Mononuclear cell (primary cell): ENCODE data around the gene SNX25. TPM values are rescaled to one million over a fixed set of nuclear protein-coding genes. Genes with fewer than 3 reads are reported as not detected.
"Not testable (repeated sequence)": the region's sequence is repeated elsewhere in the genome, so short reads cannot be mapped to it uniquely, and the experiment has no call there.

Source experiments
- H3K27me3 ChIP-seq: 2 replicates; pipeline ENCODE4 v1.6.0; 2011; ENCODE audit warnings: low read length, control low read depth; ENCODE audit not compliant: insufficient read depth
- H3K4me1 ChIP-seq: 2 replicates; pipeline ENCODE4 v1.5.1; 2011; ENCODE audit warnings: mild to moderate bottlenecking, low read length, control low read depth; ENCODE audit not compliant: insufficient read depth
- H3K4me3 ChIP-seq: 2 replicates; pipeline ENCODE4 v1.5.1; 2011; ENCODE audit warnings: mild to moderate bottlenecking, low read length, moderate library complexity
- H3K9me3 ChIP-seq: 2 replicates; pipeline ENCODE4 v1.5.1; 2011; ENCODE audit warnings: low read depth, mild to moderate bottlenecking, control low read depth, low read length
- total RNA-seq: library from RNA; depleted of rRNA; stranded (reverse); fragments of >200 nt; gene quantifications from one replicate; pipeline ENCODE4 v1.2.3, GENCODE V29; 2012

The SNX25 gene
- total RNA-seq, 1 donor, result 30.1 TPM

DNA sequence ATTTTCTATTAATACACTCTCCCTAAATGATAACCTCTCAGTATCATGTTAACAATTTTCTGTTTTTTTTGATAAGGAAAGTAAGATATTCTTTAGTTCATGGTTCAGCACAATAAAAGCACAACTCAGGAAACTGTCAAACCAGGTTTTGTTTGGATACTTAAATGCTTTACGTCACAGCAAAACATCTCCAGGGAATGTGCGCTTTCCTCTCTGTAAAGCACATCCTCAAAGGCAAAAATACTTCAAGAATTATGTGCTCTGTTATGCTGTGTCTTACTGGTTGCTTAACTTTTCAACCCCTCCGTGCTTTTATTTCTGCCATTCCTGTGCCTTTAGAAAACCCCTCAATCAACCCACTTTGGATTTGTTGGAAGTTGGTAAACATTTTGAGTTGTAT, 27.8 kb downstream of the SNX25 start:
- Histone ChIP-seq H3K4me3 (no peak overlapping the region), H3K4me1 (no peaks in the 10 kb centered on the region), H3K27me3 (no peaks in the 10 kb centered on the region), H3K9me3 (no peaks in the 10 kb centered on the region)

DNA sequence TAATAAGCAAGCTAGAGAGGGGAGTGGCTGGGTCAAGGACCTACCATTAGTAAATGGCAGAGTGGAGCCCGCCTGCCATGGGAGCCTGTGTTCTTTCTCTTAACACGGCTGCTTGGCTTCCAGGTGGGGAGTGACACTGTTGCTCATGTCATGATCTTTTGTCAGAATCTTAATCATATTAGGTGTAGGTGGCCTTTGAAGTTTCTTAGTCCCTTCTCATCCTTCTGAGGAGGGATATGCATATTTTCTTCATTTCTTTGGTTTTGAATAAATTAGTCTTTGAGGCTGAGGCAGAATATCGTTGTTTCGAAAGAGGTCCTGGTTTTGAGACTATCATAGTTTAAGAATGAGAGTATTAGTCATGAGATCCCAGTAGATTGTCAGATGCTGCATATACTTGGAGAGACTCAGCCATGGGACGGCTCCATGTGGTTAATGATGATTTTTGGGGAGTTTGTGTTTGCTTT, 28.9 kb downstream of the SNX25 start:
- Histone ChIP-seq H3K4me1 (no peaks in the 10 kb centered on the region), H3K9me3 (no peaks in the 10 kb centered on the region), H3K27me3 (no peaks in the 10 kb centered on the region), H3K4me3 (no peak overlapping the region)

DNA sequence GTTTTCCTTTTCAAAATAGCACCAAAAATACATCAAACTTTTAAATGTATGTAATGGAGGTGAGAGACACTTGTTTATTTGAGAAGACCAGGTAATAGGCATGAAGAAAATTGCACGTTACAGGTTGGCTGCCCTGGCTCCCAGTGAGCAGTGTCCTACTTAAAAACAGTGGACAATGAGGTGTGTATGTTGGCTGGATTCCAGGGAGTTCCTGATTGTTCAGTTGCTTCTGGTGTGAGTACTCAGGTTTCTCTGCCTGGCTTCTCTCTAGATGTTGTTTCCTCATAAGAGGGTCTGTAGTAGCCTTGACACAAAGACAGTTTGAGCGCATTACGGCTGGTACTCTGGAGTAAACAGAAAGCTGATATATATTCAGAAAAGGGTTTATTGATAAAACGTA, 29.4 kb downstream of the SNX25 start:
- Histone ChIP-seq H3K27me3 (no peaks in the 10 kb centered on the region), H3K9me3 (no peaks in the 10 kb centered on the region), H3K4me3 (no peak overlapping the region), H3K4me1 (no peaks in the 10 kb centered on the region)

DNA sequence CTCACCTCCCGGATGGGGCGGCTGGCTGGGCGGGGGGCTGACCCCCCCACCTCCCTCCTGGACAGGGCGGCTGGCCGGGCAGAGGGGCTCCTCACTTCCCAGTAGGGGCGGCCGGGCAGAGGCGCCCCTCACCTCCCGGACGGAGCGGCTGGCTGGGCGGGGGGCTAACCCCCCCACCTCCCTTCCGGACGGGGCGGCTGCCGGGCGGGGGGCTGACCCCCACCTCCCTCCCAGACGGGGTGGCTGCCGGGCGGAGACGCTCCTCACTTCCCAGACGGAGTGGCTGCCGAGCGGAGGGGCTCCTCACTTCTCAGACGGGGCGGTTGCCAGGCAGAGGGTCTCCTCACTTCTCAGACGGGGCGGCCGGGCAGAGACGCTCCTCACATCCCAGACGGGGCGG, 31.1 kb downstream of the SNX25 start:
- H3K4me3 ChIP-seq, H3K4me1 ChIP-seq, H3K9me3 ChIP-seq, H3K27me3 ChIP-seq: not testable (repeated sequence)

DNA sequence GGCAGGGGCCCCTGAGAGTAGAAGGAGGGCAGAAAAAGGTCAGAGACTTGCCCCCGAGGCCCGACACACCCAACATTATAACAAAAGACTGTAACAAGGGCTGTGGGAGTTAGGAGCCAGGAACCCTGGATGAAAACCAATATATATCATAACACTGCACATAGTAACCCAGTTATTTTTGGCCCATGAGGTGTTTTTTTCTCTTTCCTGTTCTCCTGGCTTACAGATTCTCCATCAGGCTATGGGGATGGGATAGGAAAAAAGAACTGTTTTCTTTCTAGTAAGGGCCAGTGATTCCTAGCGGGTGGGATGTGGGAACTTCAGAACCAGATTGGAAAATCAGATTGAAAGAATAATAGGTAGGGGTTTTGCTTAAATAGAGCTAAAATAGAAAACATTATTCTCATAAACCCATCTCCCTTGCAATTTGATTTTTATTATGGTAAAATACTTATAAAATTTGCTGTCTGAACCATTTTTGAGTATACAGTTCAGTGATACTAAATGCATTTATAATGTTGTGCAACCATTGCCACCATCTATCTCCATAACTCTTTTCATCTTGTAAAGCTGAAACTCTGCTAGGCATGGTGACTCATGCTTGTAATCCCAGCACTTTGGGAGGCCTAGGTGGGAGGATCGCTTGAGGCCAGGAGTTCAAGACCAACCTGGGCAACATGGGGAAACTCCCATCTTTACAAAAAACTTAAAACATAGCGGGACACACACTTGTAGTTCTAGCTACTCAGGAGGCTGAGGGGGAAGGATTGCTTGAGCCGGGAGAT, 33.5 kb downstream of the SNX25 start:
- Histone ChIP-seq H3K4me1 (no peaks in the 10 kb centered on the region), H3K9me3 (no peaks in the 10 kb centered on the region), H3K27me3 (no peaks in the 10 kb centered on the region), H3K4me3 (no peak overlapping the region)

DNA sequence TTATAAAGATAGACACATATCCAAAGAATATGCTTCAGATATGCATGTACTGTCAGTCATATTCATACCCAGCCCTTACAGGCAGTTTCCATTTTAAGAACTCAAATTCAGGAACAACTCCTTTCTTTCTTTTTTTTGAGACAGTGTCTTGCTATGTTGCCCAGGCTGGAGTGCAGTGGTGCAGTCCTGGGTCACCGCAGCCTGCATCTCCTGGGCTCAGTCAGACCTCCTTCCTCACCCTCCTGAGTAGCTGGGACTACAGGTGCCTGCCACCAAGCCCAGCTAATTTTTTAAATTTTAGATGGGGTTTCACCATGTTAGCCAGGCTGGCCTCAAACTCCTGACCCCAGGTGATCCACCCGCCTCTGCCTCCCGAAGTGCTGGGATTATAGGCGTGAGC, 34.5 kb downstream of the SNX25 start:
- Histone ChIP-seq H3K27me3 (no peaks in the 10 kb centered on the region), H3K4me1 (no peaks in the 10 kb centered on the region), H3K4me3 (no peak overlapping the region), H3K9me3 (no peaks in the 10 kb centered on the region)

DNA sequence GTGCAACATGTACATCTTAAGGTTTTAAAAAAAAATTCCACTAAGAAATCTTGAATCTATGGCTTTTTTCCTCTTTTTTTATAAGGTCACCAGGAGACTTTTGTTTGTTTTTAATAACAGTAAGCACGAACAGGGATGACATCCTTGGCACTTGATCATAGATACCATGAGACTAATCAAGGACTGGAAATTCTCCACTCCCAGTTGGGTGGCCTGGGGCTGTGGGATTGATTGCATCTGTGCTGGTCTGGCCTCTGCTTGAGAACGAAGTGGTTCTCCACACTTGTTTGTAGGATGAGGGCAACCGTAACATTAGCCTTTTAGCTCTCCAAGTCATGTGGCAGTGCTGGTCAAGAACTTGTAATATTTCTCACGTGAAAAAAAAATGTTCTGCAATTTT, 35.4 kb downstream of the SNX25 start:
- Histone ChIP-seq H3K4me3 (no peak overlapping the region), H3K4me1 (no peaks in the 10 kb centered on the region), H3K9me3 (no peaks in the 10 kb centered on the region), H3K27me3 (no peaks in the 10 kb centered on the region)

DNA sequence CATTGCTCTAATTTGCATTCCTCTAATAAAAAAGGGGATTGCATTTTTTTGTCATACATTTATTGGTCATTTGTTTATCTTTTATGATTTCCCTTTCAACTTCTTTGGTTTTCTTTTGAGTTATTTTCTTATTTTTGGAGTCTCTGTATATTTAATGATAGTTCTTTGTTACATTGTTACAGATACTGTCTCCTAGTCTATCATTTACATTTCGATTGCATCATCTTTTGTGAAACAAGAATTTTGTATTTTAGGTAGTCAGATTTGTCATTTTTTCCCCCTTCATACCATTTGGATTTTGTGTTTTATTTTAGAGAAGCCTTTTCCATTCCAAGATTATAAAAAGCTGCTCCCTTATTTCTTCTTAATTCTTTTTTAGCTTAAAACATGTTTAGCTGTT, 37.1 kb downstream of the SNX25 start:
- H3K9me3 ChIP-seq, result no peaks in the 10 kb centered on the region
- no peak overlapping the region for H3K4me3 ChIP-seq
- no peaks in the 10 kb centered on the region for H3K27me3 ChIP-seq
- no peaks in the 10 kb centered on the region for H3K4me1 ChIP-seq

DNA sequence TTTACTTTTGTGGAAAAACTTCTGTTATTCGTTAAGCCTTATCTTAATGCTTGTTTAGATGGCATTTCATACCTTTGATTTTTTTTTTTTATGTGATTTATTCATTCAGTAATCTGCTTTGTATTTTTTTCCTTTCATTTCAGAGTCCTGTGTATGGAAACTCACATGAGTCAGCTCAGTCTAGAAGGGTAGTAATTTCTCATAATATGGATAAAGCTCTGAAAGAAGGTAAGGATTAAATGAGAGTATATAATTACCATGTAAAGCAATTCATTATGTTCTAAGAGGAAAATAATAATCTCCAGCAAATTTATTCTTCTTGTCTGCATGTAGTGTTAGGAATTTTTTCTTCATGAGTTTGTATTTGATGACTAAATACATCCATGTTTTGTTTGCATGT, 37.8 kb downstream of the SNX25 start:
- Histone ChIP-seq H3K9me3 (no peaks in the 10 kb centered on the region), H3K27me3 (no peaks in the 10 kb centered on the region), H3K4me3 (no peak overlapping the region), H3K4me1 (no peaks in the 10 kb centered on the region)

DNA sequence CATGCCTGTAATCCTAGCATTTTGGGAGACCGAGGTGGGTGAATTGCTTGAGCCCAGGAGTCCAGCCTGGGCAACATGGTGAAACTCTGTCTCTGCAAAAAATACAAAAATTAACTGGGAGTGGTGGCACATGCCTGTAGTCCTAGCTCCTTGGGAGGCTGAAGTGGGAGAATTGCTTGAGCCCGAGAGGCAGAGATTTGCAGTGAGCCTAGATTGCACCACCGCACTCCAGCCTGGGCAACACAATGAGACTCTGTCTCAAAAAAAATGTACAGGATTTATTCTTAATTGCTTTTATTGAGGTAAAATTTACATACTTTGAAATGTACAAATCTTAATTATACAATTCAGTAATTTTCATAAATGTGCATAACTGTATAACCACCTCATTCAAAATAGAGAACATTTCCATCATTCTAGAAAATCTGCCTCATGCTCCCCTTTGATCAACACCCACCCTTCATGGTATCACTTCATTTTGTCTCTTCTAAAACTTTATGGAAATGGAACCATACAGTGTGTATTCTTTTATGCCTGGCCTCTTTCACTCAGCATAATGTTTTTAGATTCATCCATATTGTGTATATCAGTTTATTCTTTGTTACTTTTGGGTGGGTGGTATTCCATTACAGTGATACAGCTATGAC, 39.1 kb downstream of the SNX25 start:
- Histone ChIP-seq H3K9me3 (no peaks in the 10 kb centered on the region), H3K4me1 (no peaks in the 10 kb centered on the region), H3K27me3 (no peaks in the 10 kb centered on the region), H3K4me3 (no peak overlapping the region)

DNA sequence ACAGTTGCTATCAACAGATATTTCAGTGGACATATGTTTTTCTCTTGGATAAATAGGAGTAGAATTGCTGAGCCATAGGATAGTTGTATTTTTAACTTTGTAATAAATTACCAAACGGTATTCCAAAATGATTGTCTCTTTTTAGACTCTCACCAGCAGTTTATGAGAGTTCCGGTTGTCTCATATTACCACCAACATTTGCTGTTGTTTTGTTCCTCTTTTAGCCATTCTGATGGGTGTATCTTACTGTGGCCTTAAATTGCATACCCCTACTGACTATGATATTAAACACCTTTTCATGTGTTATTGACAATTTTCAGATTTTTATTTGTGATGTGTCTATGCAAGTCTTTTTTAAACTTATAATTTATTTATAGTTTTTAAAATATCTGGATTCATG, 39.7 kb downstream of the SNX25 start:
- no peak overlapping the region for H3K4me3 ChIP-seq
- H3K9me3 ChIP-seq, result no peaks in the 10 kb centered on the region
- no peaks in the 10 kb centered on the region for H3K4me1 ChIP-seq
- no peaks in the 10 kb centered on the region for H3K27me3 ChIP-seq

DNA sequence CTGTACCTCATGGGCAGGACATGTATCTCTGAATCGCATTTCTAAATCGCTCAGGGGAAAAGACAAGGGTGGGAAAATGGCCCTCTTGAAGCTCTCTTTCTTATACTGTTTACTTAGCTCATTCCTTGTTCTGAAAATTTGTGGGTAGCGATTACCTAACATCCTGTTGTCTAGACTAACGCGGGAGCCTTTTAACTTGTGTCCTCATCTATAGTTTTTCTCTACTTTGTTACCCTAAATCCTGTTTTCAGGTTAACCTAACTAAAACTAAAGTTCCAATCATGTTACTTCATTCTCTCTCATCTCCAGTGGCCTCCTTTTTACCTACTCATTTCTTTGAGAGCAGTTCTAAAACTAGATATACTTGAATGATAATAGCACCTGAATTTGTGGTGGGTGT, 45.0 kb downstream of the SNX25 start:
- no peaks in the 10 kb centered on the region for H3K9me3 ChIP-seq
- no peaks in the 10 kb centered on the region for H3K4me1 ChIP-seq
- no peaks in the 10 kb centered on the region for H3K27me3 ChIP-seq
- no peak overlapping the region for H3K4me3 ChIP-seq

DNA sequence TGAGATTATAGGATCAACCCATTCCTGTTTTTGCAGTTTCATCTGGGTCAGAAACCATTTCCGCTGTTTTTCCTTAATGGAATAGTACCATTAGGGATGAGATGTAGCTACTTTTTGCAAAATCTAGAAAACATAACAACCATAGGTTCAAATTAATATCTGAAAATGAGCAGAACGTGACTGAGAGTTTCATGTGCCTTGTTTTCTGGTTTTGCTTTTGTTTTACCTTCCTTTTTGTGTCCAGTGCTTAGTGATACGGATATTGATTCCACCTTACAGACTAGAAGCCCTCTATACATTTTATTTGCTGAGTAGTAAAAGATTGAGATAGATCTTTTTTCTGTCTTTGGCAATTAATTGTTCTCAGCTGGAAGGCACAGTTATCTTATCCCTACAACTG, 46.5 kb downstream of the SNX25 start:
- no peaks in the 10 kb centered on the region for H3K9me3 ChIP-seq
- H3K4me1 ChIP-seq, result no peaks in the 10 kb centered on the region
- H3K27me3 ChIP-seq, result no peaks in the 10 kb centered on the region
- no peak overlapping the region for H3K4me3 ChIP-seq

DNA sequence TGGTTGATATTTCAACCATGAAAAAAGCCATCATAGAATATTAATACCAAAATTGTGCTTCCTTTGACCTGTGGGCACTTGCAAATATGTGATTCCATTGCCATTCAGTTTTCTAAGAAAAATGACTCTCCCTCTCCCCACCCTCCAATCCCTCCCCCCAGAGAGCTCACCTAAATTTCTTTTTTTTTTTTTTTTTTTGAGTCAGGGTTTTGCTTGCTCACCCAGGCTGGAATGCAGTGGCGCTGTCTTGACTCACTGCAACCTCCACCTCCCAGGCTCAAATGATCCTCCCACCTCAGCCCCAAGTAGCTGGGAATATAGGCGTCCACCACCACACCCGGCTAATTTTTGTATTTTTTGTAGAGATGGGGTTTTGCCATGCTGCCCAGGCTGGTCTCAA, 47.0 kb downstream of the SNX25 start:
- H3K4me3 ChIP-seq, result no peak overlapping the region
- H3K9me3 ChIP-seq, result no peaks in the 10 kb centered on the region
- H3K27me3 ChIP-seq, result no peaks in the 10 kb centered on the region
- no peaks in the 10 kb centered on the region for H3K4me1 ChIP-seq

DNA sequence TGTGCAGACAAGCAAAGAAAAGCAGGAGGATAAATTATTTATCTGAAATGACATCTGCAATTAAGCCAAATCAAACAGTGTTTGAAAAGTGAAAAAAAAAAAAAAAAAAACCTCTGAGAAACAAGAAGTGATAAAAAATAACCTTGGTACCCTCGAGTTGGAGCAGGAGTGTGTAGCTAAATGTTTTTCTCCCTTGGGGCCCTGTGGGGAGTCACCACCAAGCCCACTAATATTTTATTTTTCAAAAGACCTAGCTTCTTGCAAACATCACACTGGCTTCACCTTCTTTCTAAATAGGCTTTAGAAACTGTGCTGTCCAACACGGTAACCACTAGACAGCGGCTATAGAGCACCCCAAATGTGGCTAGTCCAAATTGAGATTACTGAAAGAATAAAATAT, 47.7 kb downstream of the SNX25 start:
- no peaks in the 10 kb centered on the region for H3K9me3 ChIP-seq
- no peak overlapping the region for H3K4me3 ChIP-seq
- no peaks in the 10 kb centered on the region for H3K27me3 ChIP-seq
- no peaks in the 10 kb centered on the region for H3K4me1 ChIP-seq

DNA sequence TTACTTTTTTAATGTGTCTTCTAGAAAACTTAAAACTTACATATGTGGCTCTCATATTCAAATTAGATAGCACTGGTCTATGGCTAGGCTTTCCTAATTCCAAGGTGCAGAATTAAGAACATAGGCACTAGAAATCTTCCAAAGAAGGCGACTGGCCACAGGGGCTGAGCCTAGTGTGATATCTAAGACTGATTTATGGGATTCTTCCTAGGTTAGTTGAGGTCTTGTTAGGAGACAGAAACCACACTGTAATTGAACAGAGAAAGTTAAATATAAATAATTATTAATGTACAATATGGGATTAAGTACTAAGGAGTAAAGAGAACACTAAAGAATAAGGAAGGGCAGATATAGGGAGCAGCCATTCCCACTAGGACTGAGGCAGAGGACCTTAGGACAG, 48.3 kb downstream of the SNX25 start:
- Histone ChIP-seq H3K9me3 (no peaks in the 10 kb centered on the region), H3K4me1 (no peaks in the 10 kb centered on the region), H3K4me3 (no peak overlapping the region), H3K27me3 (no peaks in the 10 kb centered on the region)
